ENCODE measurements around the gene CCZ1.
"Not testable (repeated sequence)": the region's sequence is repeated elsewhere in the genome, so short reads cannot be mapped to it uniquely, and the experiment has no call there.

Gene CCZ1

DNA sequence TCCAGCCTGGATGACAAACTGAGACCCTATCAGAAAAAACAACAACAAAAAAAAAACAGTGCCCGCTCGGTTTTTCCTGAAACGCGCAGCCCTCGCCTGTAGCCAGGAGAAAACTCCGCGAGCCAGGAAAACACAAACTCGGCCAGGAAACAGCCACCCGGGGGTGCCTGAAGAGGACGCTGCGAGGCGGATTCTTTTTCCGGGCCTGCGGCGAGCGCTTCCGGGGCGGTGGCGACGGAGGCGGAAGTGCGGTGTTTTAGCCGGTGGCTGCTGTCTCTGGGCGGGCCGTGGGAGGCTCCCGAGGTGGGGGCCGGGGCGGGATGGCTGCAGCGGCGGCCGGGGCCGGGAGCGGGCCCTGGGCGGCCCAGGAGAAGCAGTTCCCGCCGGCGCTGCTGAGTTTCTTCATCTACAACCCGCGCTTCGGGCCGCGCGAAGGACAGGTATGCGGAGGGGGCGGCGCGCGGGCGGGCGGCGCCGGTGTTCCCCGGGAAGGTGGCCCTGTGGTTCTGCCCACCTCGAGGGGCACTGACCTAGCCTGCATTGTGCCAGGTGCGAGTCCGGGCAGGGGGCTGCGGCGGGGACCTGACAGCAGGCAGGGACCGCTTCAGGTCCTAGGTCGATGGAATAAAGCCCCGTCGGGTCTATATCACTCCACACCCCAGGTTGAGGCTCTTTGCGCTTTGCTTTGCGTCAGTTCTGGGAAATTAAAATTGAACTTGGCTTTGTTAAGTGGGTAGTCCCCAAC lies at the start of gene CCZ1:
Gene CCZ1, plus strand, starts transcription at position 254 of the 745 bp plus-strand sequence. Its CDS starts 67 bp downstream, at position 321.
- DNase-seq (ENCODE audit: low read depth in 2 of 3, low spot score in 1 of 3): peak; percentile 26 to 69 (median 41)

- no peak for DNase-seq (ENCODE audit: low read depth in 2 of 3, low spot score in 1 of 3)
Measured at GRCh38 chr7:5850944-5851343, 47.6 kb upstream of the CCZ1 start.

- no peak for DNase-seq (ENCODE audit: low read depth in 2 of 3, low spot score in 1 of 3)
Measured at GRCh38 chr7:5854738-5855137, 43.8 kb upstream of the CCZ1 start.

DNA sequence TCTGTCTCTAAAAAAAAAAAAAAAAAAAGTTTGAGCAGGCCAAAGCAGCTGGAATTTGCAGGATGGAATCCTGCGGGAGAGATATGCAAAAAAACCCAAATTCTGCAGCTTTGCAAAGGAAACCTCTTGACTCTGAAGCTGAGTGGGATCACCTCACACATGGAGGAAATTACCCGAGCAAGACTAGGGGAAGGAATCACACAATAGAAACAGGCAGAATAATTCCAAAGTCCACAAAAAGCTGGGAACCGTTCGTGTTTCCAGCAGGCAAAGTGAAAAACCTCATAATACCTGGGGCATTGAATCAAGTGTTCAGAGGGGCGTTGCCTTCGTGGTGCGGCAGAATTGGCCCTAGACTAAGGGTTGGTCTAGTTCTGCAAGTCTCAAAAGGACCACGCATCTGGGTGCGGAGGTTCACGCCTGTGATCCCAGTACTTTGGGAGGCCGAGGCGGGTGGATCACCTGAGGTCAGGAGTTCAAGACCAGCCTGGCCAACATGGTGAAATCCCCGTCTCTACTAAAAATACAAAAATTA lies 41.4 kb upstream of the CCZ1 start:
- not testable (repeated sequence) for DNase-seq (ENCODE audit: low read depth in 2 of 3, low spot score in 1 of 3)

DNA sequence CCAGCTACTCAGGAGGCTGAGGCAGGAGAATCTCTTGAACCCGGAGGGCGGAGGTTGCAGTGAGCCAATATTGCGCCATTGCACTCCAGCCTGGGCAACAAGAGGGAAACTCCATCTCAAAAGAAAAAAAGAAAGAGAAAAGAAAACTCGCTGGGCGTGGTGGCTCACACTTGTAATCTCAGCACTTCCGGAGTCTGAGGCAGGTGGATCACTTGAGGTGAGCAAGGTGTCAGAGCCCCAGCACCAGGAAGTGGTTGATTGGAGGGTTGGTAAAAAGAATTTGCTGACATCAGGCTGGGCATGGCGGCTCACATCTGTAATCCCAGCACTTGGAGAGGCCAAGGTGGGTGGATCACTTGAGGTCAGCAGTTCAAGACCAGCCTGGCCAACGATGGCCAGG lies 40.0 kb upstream of the CCZ1 start:
- not testable (repeated sequence) for DNase-seq (ENCODE audit: low read depth in 2 of 3, low spot score in 1 of 3)

DNA sequence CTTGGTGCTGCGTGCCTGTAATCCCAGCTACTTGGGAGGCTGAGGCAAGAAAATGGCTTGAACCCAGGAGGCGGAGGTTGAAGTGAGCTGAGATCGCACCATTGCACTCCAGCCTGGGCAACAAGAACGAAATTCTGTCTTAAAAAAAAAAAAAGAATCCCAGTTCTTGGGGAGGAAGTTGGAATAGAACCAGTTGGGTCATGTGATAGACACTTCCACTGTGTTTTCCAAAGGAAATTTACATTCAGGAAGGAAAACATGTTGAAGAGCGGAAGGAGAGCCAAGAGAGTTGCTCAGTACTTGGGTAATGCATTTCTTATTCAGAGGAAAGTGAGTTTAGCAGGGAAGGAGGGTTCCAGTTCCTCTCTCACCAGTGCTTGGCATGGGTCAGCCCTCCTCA lies 37.3 kb upstream of the CCZ1 start:
- not testable (repeated sequence) for DNase-seq (ENCODE audit: low read depth in 2 of 3, low spot score in 1 of 3)

DNA sequence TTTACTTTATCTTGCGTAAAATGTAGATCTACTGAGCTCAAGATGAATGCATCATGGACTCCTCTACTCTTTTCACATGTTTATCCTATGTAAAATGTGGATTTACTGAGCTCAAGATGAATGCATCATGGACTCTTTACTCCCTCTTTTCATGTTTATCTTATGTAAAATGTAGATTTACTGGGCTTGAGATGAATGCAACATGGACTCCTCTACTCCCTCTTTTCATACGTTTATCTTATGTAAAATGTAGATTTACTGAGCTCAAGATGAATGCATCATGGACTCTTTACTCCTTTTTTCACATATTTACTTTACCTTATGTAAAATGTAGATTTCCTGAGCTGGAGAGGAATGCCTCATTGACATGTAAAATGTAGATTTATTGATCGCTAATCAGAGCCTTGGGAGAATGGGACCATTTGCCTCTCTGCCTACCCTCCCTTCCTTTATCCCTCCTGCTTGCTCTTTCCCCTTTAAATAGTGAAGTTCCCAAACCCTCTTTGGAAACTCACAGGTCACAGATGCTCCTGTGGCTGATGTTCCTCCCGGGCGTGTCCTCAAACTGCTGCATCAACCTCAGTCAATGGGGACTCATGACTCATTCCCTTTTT lies 35.7 kb upstream of the CCZ1 start:
- DNase-seq (ENCODE audit: low read depth in 2 of 3, low spot score in 1 of 3): not testable (repeated sequence)

DNA sequence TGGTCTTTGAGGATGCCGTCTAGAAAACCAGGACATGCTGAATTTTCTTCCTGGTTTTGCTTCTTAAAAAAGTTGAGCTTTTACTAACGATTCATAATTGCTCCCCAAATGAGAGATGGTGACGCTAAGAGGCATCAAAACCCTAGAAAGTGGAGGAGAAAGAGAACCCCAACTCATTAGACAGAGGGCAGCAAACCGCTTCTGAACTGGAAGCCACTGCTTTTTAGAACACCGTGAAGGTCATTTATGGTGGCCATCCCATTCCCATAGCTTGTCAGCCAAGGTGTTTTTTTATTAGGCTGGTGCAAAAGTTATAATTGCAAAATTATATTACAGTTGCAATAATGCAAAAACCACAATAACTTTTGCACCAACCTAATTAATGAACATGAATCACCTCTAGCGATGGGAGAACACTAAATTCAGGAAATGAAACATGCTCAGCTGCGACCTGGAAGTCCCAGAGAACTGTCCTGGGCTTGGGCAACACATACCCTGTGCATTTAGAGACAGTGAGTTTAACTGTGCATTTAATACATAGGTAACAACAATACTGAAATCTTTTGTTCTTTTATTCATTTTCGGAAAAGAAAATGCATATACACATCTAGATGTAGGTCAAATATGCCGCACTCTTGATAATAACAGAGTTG lies 33.1 kb upstream of the CCZ1 start:
- not testable (repeated sequence) for DNase-seq (ENCODE audit: low read depth in 2 of 3, low spot score in 1 of 3)

- DNase-seq (ENCODE audit: low read depth in 2 of 3, low spot score in 1 of 3): no peak
Measured at GRCh38 chr7:5867060-5867459, 31.5 kb upstream of the CCZ1 start.

DNA sequence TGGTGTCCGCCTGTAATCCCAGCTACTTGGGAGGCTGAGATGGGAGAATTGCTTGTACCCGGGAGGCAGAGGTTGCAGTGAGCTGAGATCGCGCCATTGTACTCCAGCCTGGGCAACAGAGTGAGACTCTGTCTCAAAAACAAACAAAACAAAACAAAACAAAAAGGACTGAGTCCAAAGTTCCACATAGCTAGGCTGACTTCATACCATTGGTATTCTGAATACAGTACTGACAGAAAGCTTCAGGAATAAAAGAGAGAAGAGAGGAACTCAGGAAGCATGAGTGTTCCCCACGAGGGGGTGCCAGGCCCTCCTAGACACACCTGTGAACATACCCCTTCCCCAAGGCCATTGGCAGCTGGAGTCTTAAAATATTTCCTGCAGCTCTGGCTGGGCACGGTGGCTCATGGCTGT lies 29.6 kb upstream of the CCZ1 start:
- DNase-seq (ENCODE audit: low read depth in 2 of 3, low spot score in 1 of 3): not testable (repeated sequence)

DNA sequence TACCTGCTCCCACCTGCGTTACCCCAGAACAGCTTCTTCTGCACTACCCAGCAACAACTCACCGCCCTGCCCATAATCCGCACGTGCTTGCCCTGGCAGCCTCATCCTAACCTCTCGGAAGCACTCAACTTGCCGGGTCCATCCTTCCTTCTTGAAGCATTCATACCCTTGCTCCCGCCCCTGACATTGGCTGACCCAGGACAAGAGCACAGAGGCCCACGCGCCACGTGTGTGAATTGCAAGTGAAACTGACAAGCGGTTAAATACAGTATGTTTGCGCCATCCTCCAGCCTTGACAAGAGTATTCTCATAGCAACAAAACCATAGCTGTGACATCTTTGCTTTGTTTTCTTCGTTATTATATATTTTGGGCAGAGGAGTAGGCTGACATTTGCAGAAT lies 28.8 kb upstream of the CCZ1 start:
- no peak for DNase-seq (ENCODE audit: low read depth in 2 of 3, low spot score in 1 of 3)

GRCh38 chr7:5870311-5870710 lies 28.2 kb upstream of the CCZ1 start:
- no peak for DNase-seq (ENCODE audit: low read depth in 2 of 3, low spot score in 1 of 3)

DNA sequence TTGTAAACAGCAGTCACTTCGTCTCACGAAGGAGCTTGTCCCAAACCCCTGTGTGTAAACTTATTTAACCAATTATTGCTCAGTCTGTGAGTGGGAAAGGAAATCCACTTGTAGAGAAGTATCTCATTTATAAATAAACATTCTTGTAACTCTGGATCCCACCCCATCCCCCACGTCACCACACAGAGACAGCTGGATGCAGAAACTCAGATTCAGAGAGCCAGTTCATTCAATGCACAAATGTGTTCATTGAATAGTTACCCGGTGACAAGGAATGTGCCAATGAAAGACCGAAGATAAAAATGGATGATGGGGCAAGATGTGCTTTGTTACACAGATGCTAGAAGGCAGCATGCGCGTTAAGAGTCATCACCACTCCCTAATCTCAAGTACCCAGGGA lies 26.2 kb upstream of the CCZ1 start:
- no peak for DNase-seq (ENCODE audit: low read depth in 2 of 3, low spot score in 1 of 3)

- DNase-seq (ENCODE audit: low read depth in 2 of 3, low spot score in 1 of 3): not testable (repeated sequence)
Measured at GRCh38 chr7:5879591-5879990, 18.9 kb upstream of the CCZ1 start.

- not testable (repeated sequence) for DNase-seq (ENCODE audit: low read depth in 2 of 3, low spot score in 1 of 3)
Measured at GRCh38 chr7:5880106-5880505, 18.4 kb upstream of the CCZ1 start.

GRCh38 chr7:5884431-5884830 lies 14.1 kb upstream of the CCZ1 start:
- DNase-seq (ENCODE audit: low read depth in 2 of 3, low spot score in 1 of 3): not testable (repeated sequence)

DNA sequence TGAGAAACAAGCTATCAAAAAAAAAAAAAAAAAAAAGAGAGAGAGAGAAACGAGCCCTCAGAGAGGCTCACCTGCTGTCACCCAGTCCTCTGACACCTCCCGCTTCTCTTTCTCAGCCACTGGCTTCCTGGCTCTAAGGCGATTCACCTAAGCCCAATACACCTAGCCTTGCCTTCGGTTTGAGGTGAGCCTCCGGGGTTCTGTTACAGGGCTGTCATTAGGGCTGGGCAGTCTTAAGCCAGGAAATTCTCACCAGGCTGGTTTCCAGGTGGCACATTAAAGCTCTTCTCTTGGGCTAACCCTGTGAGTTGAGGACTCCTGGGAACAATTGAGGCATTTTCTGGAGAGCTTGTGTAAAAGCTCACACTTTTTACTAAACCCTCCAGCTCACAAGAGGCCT lies 10.5 kb upstream of the CCZ1 start:
- not testable (repeated sequence) for DNase-seq (ENCODE audit: low read depth in 2 of 3, low spot score in 1 of 3)

DNA sequence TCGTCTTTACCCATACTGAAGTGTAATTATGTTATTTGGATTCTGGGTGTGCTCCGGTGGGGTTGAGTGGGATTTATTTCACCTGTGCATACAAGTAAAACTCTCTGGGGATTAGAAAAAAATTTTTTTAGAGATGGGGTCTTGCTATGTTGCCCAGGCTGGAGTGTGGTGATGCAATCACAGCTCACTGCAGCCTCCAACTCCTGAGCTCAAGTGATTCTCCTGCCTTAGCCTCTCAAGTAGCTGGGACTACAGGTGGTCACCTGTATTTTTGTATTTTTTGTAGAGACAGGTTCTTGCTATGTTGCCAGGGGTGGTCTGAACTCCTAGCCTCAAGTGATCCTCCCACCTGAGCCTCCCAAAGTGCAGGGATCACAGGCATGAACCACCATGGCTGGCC lies 8.3 kb upstream of the CCZ1 start:
- not testable (repeated sequence) for DNase-seq (ENCODE audit: low read depth in 2 of 3, low spot score in 1 of 3)

GRCh38 chr7:5892498-5892897 lies 6.0 kb upstream of the CCZ1 start:
- DNase-seq (ENCODE audit: low read depth in 2 of 3, low spot score in 1 of 3): no peak

DNA sequence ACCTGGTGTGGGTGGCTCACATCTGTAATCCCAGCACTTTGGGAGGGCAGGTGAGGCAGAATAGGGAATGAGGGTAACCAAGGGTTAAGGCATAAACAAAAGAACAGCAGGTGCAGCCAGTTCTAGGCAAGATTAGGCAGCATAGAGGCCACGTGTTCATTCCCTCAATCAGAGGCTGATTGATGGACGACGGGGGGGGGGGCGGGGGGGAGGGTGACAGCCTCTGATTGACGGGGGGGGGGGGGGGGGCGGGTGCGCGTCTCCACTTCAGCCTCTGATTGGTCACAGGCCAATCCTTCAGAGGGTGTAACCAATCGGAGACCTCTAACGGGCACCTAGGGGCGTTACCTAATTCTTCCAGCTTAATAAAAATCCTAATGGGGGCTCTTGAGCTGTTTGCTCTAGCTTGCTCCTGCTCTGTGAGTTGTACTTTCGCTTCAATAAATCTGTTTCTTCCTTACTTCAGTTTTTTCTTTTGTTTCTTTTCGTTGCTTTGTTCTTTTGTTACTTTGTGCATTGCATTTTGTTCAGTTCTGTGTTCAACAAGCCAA lies 1.1 kb upstream of the CCZ1 start:
- DNase-seq (ENCODE audit: low read depth in 2 of 3, low spot score in 1 of 3): not testable (repeated sequence)

- DNase-seq (ENCODE audit: low read depth in 2 of 3, low spot score in 1 of 3): not testable (repeated sequence)
Measured at GRCh38 chr7:5903002-5903401, 4.5 kb downstream of the CCZ1 start.

DNA sequence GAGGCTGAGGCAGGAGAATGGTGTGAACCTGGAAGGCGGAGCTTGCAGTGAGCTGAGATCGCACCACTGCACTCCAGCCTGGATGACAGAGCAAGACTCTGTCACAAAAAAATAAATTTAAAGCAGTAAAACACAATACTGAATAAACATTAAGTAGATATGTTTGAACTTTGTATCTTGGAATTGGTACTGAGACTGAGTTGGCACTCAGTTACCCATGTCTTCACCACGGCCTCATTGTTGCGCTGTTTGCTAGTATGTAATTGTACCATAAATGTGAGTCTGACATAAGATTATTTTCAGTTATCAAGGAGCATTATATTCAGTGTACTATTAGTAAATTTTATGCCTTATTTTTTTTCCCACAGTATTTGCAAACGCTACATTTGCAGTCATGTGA lies 6.2 kb downstream of the CCZ1 start:
- DNase-seq (ENCODE audit: low read depth in 2 of 3, low spot score in 1 of 3): not testable (repeated sequence)

Measured in stimulated activated CD4-positive, alpha-beta T cell treated with anti-CD3 and anti-CD28 coated beads, Interleukin-12 subunit alpha, Interleukin-12 subunit beta, amount 100 ng/mL, for 48 hours (primary cell).